Measurements from ENCODE around the gene CCL22.
A peak's percentile ranks its signal among the peaks of the same experiment; 100 is the strongest.

DNA sequence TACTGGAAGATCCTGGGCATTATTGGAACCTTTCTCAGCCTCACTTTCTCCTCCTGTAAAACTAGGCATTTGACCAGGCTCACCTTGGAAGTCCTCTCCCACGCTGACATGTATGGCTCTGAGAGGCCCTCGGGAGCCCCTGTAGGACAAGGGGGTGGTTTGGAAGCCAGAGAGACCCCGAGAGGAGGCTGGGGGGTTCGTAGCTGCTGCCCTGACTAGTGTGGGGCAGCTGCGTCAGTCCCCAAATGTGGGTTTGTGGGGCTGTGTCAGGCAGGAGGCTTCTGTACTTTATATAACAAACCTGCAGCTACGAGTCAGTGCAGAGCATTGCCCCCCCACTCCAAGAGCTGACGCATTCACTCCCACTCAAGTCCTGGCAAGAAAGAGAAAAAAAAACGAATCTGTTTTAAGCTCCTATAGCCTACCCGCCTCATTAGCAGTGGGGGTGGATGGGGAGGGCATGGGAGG lies 15.5 kb downstream of the CCL22 start:
- TF ChIP-seq, protein P1, sequence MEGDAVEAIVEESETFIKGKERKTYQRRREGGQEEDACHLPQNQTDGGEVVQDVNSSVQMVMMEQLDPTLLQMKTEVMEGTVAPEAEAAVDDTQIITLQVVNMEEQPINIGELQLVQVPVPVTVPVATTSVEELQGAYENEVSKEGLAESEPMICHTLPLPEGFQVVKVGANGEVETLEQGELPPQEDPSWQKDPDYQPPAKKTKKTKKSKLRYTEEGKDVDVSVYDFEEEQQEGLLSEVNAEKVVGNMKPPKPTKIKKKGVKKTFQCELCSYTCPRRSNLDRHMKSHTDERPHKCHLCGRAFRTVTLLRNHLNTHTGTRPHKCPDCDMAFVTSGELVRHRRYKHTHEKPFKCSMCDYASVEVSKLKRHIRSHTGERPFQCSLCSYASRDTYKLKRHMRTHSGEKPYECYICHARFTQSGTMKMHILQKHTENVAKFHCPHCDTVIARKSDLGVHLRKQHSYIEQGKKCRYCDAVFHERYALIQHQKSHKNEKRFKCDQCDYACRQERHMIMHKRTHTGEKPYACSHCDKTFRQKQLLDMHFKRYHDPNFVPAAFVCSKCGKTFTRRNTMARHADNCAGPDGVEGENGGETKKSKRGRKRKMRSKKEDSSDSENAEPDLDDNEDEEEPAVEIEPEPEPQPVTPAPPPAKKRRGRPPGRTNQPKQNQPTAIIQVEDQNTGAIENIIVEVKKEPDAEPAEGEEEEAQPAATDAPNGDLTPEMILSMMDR (IDR thresholded peaks at IDR 0.05) = no peak
- TF ChIP-seq POLR2A (IDR thresholded peaks at IDR 0.05) (no peak), POLR2AphosphoS5 (IDR thresholded peaks at IDR 0.05; ENCODE audit: insufficient read depth in 1 of 2, low read depth in 1 of 2) (peak in 1 of 2 donors; percentile 44)
